ELF-1 (cell line): ENCODE measurements around the gene FAM227B.
"Not testable (repeated sequence)": the region's sequence is repeated elsewhere in the genome, so short reads cannot be mapped to it uniquely, and the experiment has no call there.

Experiments used
- DNase-seq: peaks from one replicate; pipeline ENCODE4 v3.0.0-alpha.2; 2016; ENCODE audit warnings: low read depth, low spot score

The FAM227B gene

GRCh38 chr15:49612240-49612639, 8.4 kb downstream of the FAM227B start:
- DNase-seq, result not testable (repeated sequence)

DNA sequence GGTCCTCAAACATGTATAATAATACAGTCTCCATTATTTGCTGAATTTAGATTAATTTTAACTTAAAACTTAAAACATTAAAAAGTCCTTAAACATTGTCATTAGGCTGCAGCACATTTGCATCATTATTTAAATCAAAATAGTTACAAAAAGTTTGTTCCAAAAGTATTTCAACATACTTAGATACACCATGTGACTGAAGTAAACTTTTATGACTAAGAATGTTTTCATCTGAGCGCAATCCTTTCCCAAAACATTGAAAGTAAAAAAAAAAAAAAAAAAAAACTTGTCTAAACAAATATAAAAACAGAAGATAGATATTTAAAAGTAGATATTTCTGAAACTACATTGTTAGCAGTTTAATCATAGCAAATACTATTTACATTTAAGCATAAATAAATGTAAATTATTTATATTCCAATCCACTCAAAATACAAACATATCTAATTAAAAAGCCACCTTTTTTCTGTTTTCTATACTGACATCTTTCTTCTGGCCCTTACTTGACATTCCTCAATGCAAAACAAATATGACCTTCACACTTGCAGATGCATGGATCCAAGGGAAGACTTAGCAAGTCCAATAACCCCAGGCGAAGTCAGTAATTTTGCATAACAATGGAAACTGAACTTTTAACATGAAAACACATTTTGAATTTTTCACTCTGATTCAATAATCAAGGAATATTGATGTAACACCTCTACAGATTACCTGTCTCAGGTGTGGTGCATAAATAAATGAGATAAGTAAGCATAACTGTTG, 10.3 kb downstream of the FAM227B start:
- DNase-seq, result no peak

DNA sequence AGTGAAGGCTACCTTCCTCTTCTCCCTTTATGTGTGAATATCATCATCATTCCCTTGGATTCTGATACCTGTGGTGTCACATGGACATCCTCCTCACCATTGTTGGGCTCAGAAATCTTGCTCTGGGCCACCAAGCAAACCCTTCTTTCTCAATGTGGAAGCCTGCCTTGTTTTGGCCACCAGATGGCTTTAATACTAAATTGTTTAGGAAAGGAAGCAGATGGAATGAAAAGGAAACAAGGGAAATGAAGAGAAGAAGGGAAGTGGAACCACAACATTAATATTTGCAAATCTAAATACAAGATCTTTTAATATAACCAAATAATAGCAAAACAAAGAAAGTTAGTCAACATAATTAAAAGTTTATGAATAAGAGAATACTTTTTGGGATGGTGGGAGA, 14.0 kb downstream of the FAM227B start:
- no peak for DNase-seq

DNA sequence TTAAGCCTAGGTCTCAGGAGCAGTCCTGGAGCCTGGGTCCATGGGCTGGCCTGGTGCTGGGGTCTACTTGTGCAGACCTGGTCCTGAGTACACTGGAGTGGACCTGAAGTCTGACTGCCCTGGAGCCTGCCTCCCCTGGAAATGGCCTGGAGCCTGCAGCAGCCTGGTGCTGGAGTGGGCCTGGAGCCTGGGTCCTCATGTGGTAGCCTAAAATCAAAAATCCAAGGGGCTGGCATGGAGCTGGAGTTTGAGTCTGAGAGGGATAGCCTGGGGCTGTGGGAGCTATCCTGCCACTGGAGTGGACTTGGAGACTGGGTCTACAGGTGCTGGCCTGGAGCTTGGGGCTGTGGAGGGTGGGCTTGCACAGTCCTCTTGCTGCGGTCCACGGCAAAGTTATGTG, 15.0 kb downstream of the FAM227B start:
- no peak for DNase-seq

DNA sequence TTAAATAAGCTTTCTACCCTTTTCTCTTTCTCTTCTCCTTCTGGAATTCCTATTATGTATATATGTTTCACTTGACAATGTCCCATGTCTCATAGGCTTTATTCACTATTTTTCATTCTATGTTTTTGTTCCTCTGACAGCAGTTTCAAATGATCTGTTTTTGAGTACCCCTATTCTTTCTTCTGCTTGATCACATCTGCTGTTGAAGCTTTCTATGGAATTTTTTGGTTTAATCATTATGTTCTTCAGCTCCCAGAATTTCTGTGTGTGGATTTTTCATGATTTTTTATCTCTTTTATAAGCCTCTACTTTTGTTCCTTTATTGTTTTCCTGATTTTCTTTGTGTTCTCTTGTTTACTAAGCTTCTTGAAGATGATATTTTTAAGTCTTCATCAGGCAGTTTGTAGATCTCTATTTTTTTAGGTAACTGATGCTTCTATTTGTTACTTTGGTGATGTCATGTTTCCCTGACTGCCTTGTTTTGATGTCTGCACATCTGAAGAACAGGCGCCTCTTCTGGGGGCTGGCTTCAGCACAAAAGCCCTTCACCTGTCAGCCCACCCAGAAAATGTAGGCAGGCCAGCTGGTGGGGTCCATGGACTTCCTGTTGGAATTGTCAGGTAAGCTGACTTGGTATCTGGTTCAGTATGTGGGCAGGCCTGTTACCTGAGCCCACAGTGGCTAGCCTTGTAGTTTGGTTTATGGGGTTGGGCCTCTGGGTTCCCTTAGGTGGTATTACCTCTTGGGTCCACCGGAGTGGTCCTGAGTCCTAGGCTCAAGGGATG, 15.8 kb downstream of the FAM227B start:
- DNase-seq, result no peak

GRCh38 chr15:49592829-49593316, 27.7 kb downstream of the FAM227B start:
- peak; percentile 2 for DNase-seq

GRCh38 chr15:49589030-49589429, 31.6 kb downstream of the FAM227B start:
- no peak for DNase-seq

- no peak for DNase-seq
Measured at GRCh38 chr15:49573421-49573820, 47.2 kb downstream of the FAM227B start.

DNA sequence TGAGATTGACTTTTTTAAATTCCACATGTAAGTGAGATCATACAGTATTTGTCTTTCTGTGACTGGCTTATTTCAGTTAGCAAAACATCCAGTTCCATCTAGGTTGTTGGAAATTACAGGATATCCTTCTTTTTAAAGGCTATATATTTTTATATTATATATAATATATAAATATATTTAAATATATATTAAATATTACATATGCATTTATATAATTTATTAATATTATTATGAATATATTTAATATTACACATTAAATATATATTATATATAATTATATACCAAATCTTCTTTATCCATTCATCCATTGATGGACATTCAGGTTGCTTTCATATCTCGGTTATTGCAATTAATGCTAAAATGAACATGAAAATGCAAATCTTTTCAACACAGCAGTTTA, 49.9 kb downstream of the FAM227B start:
- DNase-seq, result no peak

GRCh38 chr15:49570174-49570573, 50.4 kb downstream of the FAM227B start:
- DNase-seq, result no peak

GRCh38 chr15:49560045-49560444, 60.6 kb downstream of the FAM227B start:
- no peak for DNase-seq

DNA sequence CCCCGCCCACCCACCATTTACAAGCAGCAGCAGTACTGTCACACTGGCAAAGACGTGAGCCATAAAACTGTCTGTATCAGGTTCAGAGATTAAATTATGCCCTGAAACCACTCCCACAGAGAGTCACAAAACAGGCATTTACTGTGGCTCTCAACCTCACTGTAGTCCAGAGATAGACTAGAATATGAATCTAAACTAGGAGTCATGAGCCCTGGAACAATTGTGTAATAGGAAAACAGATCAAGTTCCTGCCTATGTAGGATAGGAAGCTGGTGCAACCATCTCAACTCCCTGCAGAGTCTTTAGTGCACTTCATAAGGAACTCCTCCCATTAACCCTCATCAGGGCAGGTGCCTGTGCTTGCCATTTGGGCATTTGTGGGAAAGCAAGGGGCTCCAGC, 61.7 kb downstream of the FAM227B start:
- DNase-seq, result no peak

- DNase-seq, result no peak
Measured at GRCh38 chr15:49556437-49556836, 64.2 kb downstream of the FAM227B start.

DNA sequence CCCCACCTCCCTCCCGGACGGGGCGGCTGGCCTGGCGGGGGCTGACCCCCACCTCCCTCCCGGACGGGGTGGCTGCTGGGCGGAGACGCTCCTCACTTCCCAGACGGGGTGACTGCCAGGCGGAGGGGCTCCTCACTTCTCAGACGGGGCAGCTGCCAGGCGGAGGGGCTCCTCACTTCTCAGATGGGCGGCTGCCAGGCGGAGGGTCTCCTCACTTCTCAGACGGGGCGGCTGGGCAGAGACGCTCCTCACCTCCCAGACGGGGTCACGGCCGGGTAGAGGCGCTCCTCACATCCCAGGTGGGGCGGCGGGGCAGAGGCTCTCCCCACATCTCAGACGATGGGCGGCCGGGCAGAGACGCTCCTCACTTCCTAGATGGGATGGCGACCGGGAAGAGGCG, 70.3 kb downstream of the FAM227B start:
- DNase-seq, result not testable (repeated sequence)

GRCh38 chr15:49538520-49538919, 82.1 kb downstream of the FAM227B start:
- DNase-seq, result no peak

GRCh38 chr15:49530092-49530491, 90.5 kb downstream of the FAM227B start:
- no peak for DNase-seq

GRCh38 chr15:49528289-49528688, 92.3 kb downstream of the FAM227B start:
- DNase-seq, result no peak

DNA sequence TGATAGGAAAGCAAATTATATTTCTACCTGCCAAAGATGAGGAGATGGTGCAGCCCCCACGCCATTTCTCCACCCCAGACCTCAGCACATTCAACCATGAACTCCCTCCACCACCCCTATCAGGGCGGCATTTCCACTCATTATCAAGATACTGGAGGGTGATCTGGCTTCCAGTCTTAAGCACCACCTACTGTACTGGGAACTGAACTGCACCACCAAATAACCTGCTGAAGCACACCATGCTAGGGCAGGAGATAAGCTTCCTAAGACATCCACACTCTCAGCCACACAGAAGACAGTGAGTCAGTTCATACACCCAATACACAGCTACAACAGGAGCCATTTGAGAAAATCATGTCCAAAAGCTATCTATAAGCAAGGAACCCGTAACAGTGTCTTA, 98.8 kb downstream of the FAM227B start:
- DNase-seq, result no peak

- DNase-seq, result not testable (repeated sequence)
Measured at GRCh38 chr15:49512739-49513138, 107.9 kb downstream of the FAM227B start.

- DNase-seq, result no peak
Measured at GRCh38 chr15:49507261-49507660, 113.4 kb downstream of the FAM227B start.

GRCh38 chr15:49506341-49506740, 114.3 kb downstream of the FAM227B start:
- DNase-seq, result no peak

DNA sequence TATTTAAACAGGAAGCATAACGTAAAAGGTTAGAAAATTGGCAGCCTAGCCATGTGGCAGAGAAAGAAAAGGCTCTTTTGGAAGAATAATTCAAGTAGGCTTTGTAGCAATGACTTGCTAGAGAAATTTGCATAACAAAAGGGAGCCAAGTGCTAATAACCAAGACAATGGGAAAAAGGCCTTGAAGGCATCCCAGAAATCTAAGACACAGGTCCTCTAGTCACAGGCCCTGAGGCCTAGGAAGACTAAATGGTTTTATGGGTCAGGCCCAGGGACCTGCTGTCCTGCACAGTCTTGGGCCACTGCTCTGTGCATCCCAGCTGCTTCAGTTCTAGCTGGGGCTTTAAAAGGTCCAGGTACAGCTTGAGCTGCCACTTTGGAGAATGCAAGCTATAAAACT, 119.0 kb downstream of the FAM227B start:
- peak; percentile 11 for DNase-seq
